Keratinocyte (primary cell): ENCODE data around the gene TTC36. TPM values are rescaled to one million over a fixed set of nuclear protein-coding genes. Genes with fewer than 3 reads are reported as not detected.
"Not testable (repeated sequence)": the region's sequence is repeated elsewhere in the genome, so short reads cannot be mapped to it uniquely, and the experiment has no call there.

Source experiments
- DNase-seq: peaks from one replicate; pipeline ENCODE4 v3.0.0-alpha.2; 2011; ENCODE audit warnings: low read depth, missing footprints, low spot score
- FAIRE-seq: peaks from 2 replicates; lab custom pipeline; 2011; peaks lifted over from hg19 to GRCh38; lab: Jason Lieb, UNC
- H2AFZ ChIP-seq: 2 replicates; pipeline ENCODE4 v1.6.0; 2012; ENCODE audit warnings: low read length, control low read depth, inconsistent platforms; ENCODE audit not compliant: control insufficient read depth
- H3K27ac ChIP-seq: 2 replicates; pipeline ENCODE4 v1.5.1; 2011; ENCODE audit warnings: low read length; ENCODE audit not compliant: control insufficient read depth, insufficient read depth
- H3K27me3 ChIP-seq: 3 replicates; pipeline ENCODE4 v1.6.0; 2011; ENCODE audit warnings: low read length; ENCODE audit not compliant: control insufficient read depth, insufficient read depth; ENCODE audit errors: extremely low read depth
- H3K36me3 ChIP-seq, 2 experiments: 2 replicates in 1 of 2; 3 replicates in 1 of 2; pipeline ENCODE4 v1.5.1; 2011; ENCODE audit warnings: low read length in 2 of 2, mild to moderate bottlenecking in 1 of 2; ENCODE audit not compliant: control insufficient read depth in 2 of 2, insufficient read depth in 2 of 2; ENCODE audit errors: extremely low read depth in 1 of 2
- H3K4me1 ChIP-seq: 3 replicates; pipeline ENCODE4 v1.5.1; 2011; ENCODE audit warnings: low read length; ENCODE audit not compliant: control insufficient read depth, insufficient read depth; ENCODE audit errors: extremely low read depth
- H3K4me2 ChIP-seq: 3 replicates; pipeline ENCODE4 v1.6.0; 2011; ENCODE audit warnings: low read depth, low read length; ENCODE audit not compliant: control insufficient read depth, insufficient read depth; ENCODE audit errors: extremely low read depth
- H3K4me3 ChIP-seq, 3 experiments: fragments of 200-600 bp in 1 of 3; sonication (generic) in 1 of 3; 2 replicates in 2 of 3; 3 replicates in 1 of 3; pipeline ENCODE4 v1.5.1; 2011 to 2016; ENCODE audit warnings: low read length in 3 of 3, mild to moderate bottlenecking in 3 of 3, control low read depth in 2 of 3, inconsistent platforms in 1 of 3, low read depth in 1 of 3, mixed read lengths in 1 of 3, mixed run types in 1 of 3, moderate library complexity in 1 of 3; ENCODE audit not compliant: control insufficient read depth in 2 of 3, insufficient read depth in 2 of 3; ENCODE audit errors: extremely low read depth in 1 of 3
- H3K79me2 ChIP-seq: 2 replicates; pipeline ENCODE4 v1.6.0; 2012; ENCODE audit warnings: low read length; ENCODE audit not compliant: control insufficient read depth, insufficient read depth
- H3K9ac ChIP-seq: 3 replicates; pipeline ENCODE4 v1.6.0; 2011; ENCODE audit warnings: low read length; ENCODE audit not compliant: control insufficient read depth, insufficient read depth; ENCODE audit errors: extremely low read depth
- H3K9me1 ChIP-seq: 3 replicates; pipeline ENCODE4 v1.6.0; 2011; ENCODE audit warnings: low read length; ENCODE audit not compliant: control insufficient read depth, insufficient read depth; ENCODE audit errors: extremely low read depth
- H3K9me3 ChIP-seq: 2 replicates; pipeline ENCODE4 v1.5.1; 2012; ENCODE audit warnings: low read depth, low read length; ENCODE audit not compliant: control insufficient read depth
- H4K20me1 ChIP-seq: 3 replicates; pipeline ENCODE4 v1.6.0; 2011; ENCODE audit warnings: low read length; ENCODE audit not compliant: control insufficient read depth, insufficient read depth; ENCODE audit errors: extremely low read depth
- CTCF ChIP-seq, 3 experiments: IDR thresholded peaks in 1 of 3; conservative IDR thresholded peaks in 1 of 3; optimal IDR thresholded peaks in 1 of 3; 2 replicates in 2 of 3; 3 replicates in 1 of 3; pipeline versions ENCODE3 to v1.5.1; 2011; ENCODE audit warnings: low read length in 3 of 3, mild to moderate bottlenecking in 3 of 3, moderate library complexity in 2 of 3, control low read depth in 1 of 3, inconsistent platforms in 1 of 3; ENCODE audit not compliant: insufficient read depth in 2 of 3; ENCODE audit errors: extremely low read depth in 1 of 3
- EZH2 ChIP-seq: IDR thresholded peaks from one replicate; pipeline ENCODE4 v1.6.1; 2012; ENCODE audit warnings: inconsistent platforms, mild to moderate bottlenecking, low read length, moderate library complexity
- dilution Hi-C: fragments of 300-500 bp; cut with MboI; formaldehyde crosslinking; loops from one replicate; pipeline ENCODE4 v1.7.0; 2020; ENCODE audit warnings: low sequenced_read_pairs; ENCODE audit not compliant: extremely low pct_ligation_motif_present
- polyA minus RNA-seq, 3 experiments: library from RNA; depleted of rRNA, polyadenylated mRNA; stranded (reverse); fragments of >200 nt; gene quantifications; 1 replicate in 1 of 3; 2 replicates in 1 of 3; 3 replicates in 1 of 3; pipeline ENCODE4 v1.2.3, GENCODE V29; 2011
- polyA plus RNA-seq, 5 experiments: library from polyadenylated mRNA; depleted of rRNA in 3 of 5; stranded (reverse) in 3 of 5; stranded (forward) in 1 of 5; unstranded in 1 of 5; fragments of >200 nt; gene quantifications; 1 replicate in 1 of 5; 2 replicates in 3 of 5; 3 replicates in 1 of 5; pipeline versions ENCODE4 v1.2.1 to v1.2.3, GENCODE V29; 2011 to 2012; ENCODE audit warnings: missing spikeins in 2 of 5, low read depth in 1 of 5, low replicate concordance in 1 of 5

TTC36 gene
- polyA plus RNA-seq (0.12 TPM in 1 of 3 replicates, not detected in the others), polyA minus RNA-seq (not detected in 3 replicates)
- 0.36 TPM for polyA plus RNA-seq (2011; ENCODE audit: low read depth)
- not detected in 2 replicates for polyA plus RNA-seq (2011; cell fraction: cytosol; rRNA removed)
- polyA plus RNA-seq (2011; cell fraction: nucleus; rRNA removed) = not detected in 2 replicates
- not detected in 2 replicates for polyA plus RNA-seq (2012; ENCODE audit: low replicate concordance)
- polyA minus RNA-seq (2011; cell fraction: cytosol; rRNA and poly(A)+ RNA removed) = not detected
- polyA minus RNA-seq (2011; cell fraction: nucleus; rRNA and poly(A)+ RNA removed) = 1.5 TPM in 1 of 2 replicates, not detected in the other

DNA sequence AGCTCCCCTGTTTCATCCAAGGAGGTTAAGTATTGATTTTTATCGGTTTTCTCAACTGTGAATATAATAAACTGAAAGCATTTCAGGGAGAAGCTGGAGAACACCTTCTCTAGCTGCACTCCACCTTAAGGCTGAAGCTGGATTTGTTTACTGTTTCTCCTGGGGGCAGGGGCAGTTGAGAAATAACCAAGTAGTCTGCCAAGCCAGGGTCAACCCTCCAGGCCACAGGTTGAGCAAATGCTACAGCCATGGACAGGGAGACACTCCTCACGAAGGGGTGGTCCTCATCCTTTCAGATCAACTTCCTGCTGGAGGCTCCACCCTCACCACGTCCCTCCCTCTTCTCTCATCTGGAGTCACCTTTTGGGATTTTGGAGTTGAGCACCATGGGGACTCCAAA, at the start of gene TTC36:
Gene TTC36, plus strand, starts transcription at position 366 of the 400 bp plus-strand sequence. Its CDS starts 21 bp downstream, at position 387.
- Histone ChIP-seq H3K4me2 (no peak within 1 kb of the TSS), H3K36me3 (peaks cover 16 to 25% of the 10 kb centered on the region in 2 experiments), H2AFZ (no peak within 1 kb of the TSS), H3K27me3 (no peaks in the 10 kb centered on the region), H3K9me1 (no peaks in the 10 kb centered on the region), H3K4me1 (peaks cover 2% of the 10 kb centered on the region), H3K4me3 (no peak within 1 kb of the TSS), H3K27ac (no peak within 1 kb of the TSS), H3K9ac (no peak within 1 kb of the TSS), H3K79me2 (no peaks in the 10 kb centered on the region), H4K20me1 (no peaks in the 10 kb centered on the region), H3K9me3 (no peaks in the 10 kb centered on the region)
- TF ChIP-seq EZH2 = no peak
- FAIRE-seq = no peak
- dilution Hi-C loops = no loop called here
- no peak for DNase-seq

GRCh38 chr11:118481238-118481637, 46.0 kb upstream of the TTC36 start:
- H3K9me1 ChIP-seq, H3K4me1 ChIP-seq, dilution Hi-C loops, H3K27ac ChIP-seq, H3K4me2 ChIP-seq, H2AFZ ChIP-seq, H3K9ac ChIP-seq, H3K4me3 ChIP-seq, FAIRE-seq, H3K79me2 ChIP-seq, H3K9me3 ChIP-seq, H3K27me3 ChIP-seq, DNase-seq, H4K20me1 ChIP-seq: not testable (repeated sequence)
- H3K36me3 ChIP-seq = peaks cover 24 to 25% of the 10 kb centered on the region in 2 experiments

GRCh38 chr11:118484405-118484804, 42.9 kb upstream of the TTC36 start:
- DNase-seq (no peak), FAIRE-seq (no peak)
- Histone ChIP-seq H3K27ac (no peak overlapping the region), H3K4me1 (no peaks in the 10 kb centered on the region), H3K27me3 (no peaks in the 10 kb centered on the region), H2AFZ (no peak overlapping the region), H3K36me3 (peaks cover 15 to 20% of the 10 kb centered on the region in 2 experiments), H3K4me3 (no peak overlapping the region), H3K79me2 (no peaks in the 10 kb centered on the region), H3K4me2 (no peak overlapping the region), H3K9me3 (no peaks in the 10 kb centered on the region), H3K9me1 (no peaks in the 10 kb centered on the region), H3K9ac (no peak overlapping the region), H4K20me1 (no peaks in the 10 kb centered on the region)
- dilution Hi-C loops = no loop called here
- TF ChIP-seq CTCF (optimal IDR thresholded peaks at IDR 0.05 in 1 of 3, IDR thresholded peaks at IDR 0.05 in 1 of 3, conservative IDR thresholded peaks at IDR 0.05 in 1 of 3; ENCODE audit: extremely low read depth in 1 of 3, insufficient read depth in 2 of 3, low read length in 3 of 3) (no peak), EZH2 (no peak)
